D721Med (cell line): ENCODE measurements around the gene PRKN.

Experiments
- DNase-seq: peaks from one replicate; pipeline ENCODE4 v3.0.0; 2011; ENCODE audit warnings: low spot score; ENCODE audit not compliant: insufficient read length
- FAIRE-seq: peaks from 2 replicates; lab custom pipeline; 2011; peaks lifted over from hg19 to GRCh38; lab: Jason Lieb, UNC
- TF ChIP-seq, protein P1 (sequence below): IDR thresholded peaks from 2 replicates; pipeline ENCODE4 v1.5.1; 2012; ENCODE audit warnings: mild to moderate bottlenecking, control low read depth; ENCODE audit not compliant: insufficient read depth; ENCODE audit errors: missing control alignments

The PRKN gene

DNA sequence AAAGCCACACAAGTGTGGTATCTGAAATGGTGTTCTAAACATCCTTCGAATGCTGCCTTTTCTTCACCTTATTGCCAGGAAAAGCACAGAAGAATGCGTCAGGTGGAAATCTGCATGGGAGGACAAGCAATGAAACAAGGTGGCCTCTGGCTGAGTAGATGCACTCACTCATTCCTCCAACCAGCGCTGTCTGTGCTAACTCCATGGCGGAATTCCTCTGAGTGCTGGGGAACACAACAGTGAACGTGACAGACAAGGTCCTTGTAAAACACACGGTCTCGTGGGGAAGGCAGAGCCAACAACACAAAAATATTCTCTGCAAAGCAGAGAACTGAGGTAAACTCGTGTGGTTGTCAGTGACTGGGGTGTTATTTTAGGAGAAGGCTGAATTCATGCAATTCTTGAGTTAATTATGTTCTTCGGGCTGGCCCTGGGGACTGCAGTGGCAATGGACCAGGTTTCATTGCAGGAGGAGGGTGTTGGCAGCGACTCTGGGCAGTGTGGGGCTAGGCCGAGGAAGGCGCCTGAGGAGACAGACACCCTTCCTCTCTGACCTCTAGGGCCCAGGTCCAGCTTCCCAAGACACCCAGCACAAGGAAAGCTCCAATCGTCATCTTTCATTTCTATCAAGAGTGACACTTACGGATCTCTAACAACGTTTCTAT is 339.7 kb downstream of the PRKN start:
- DNase-seq (no peak), FAIRE-seq (no peak)
- TF ChIP-seq, protein P1, sequence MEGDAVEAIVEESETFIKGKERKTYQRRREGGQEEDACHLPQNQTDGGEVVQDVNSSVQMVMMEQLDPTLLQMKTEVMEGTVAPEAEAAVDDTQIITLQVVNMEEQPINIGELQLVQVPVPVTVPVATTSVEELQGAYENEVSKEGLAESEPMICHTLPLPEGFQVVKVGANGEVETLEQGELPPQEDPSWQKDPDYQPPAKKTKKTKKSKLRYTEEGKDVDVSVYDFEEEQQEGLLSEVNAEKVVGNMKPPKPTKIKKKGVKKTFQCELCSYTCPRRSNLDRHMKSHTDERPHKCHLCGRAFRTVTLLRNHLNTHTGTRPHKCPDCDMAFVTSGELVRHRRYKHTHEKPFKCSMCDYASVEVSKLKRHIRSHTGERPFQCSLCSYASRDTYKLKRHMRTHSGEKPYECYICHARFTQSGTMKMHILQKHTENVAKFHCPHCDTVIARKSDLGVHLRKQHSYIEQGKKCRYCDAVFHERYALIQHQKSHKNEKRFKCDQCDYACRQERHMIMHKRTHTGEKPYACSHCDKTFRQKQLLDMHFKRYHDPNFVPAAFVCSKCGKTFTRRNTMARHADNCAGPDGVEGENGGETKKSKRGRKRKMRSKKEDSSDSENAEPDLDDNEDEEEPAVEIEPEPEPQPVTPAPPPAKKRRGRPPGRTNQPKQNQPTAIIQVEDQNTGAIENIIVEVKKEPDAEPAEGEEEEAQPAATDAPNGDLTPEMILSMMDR, result no peak

DNA sequence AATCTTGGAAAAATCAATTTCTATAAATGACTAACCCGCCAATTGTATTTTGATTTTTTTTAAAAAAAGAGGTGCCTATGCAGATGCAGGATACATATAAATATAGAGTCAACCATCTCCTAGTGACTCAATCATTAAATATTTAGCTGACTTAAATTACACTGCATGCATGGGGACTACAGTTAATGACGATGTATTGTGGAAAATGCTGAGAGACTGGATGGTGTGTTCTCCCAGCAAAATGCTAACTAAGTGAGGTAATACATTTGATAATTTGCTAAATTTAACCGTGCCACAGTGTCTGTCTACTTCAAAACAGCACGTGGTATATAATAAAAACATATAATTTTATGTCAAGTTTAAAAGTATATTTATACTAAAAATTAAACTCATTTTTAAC is 341.6 kb downstream of the PRKN start:
- FAIRE-seq (no peak), DNase-seq (no peak)
- TF ChIP-seq, protein P1, result no peak

DNA sequence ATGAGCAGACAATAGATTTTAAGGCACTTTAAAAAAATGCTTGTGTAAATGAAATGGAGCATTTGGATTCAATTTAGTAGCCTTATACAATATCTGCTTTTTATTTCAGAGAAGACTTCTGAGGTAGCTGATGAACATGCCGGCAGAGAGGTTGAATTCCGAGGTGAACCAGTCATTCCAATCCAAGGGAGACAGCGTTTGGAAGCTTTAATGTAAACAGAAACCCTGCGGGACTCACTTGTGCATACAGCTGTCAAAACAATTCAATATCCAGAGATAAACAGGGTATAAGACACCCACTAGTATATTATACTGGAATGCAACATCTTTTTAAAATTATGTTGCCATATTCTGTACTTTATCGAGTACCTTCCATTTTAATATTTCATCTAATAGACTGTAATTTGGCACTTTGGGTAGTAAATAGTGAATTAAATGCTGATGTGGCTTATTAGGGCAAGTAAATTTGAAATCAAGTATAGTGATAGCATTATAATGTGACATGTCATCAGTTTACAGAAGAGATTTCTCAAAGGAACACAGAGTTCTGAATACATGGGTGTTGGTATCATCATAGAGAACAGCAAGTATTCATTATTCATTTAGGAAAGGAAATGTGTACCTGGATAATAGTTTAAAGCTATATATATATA is 347.7 kb downstream of the PRKN start:
- FAIRE-seq (no peak), DNase-seq (no peak)
- TF ChIP-seq, protein P1, result no peak

DNA sequence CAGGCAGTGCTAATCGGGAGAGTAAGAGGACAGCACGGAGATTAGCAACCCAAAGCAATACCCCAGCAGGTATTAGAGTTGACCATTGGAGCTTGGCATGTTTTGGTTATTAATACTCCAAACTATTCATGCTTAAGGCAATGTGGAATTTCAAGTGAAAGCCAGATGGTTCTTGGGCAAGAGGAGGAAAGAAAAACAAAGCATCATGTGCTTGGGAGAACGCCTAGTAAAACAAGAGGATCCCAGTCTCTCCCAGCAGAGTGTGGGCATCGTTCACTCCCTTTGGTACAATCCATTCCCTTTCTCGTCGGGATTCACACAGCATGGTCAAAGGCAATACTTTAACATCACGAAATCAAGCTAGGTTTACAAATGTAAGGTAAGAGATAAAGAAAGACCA is 349.8 kb downstream of the PRKN start:
- DNase-seq (no peak), FAIRE-seq (no peak)
- TF ChIP-seq, protein P1, result no peak

DNA sequence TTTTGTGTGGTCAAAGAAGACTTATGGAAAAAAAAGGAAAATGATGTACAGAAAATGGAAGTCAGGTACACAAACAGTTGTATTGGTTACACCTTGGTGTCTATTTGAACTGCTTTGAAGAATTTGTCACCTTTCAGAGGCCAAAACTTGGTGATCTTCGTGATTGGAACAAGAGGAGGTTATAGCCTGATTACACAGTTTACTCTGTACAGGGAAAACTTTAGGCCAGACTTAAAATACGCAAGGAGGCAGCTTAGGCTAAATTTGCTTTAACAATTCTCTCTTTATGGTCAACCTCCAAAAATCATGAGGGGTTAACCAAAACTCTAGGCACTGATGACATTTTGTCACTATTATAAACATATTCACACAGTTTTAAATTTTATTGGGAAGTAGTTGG is 353.7 kb downstream of the PRKN start:
- DNase-seq, result no peak

DNA sequence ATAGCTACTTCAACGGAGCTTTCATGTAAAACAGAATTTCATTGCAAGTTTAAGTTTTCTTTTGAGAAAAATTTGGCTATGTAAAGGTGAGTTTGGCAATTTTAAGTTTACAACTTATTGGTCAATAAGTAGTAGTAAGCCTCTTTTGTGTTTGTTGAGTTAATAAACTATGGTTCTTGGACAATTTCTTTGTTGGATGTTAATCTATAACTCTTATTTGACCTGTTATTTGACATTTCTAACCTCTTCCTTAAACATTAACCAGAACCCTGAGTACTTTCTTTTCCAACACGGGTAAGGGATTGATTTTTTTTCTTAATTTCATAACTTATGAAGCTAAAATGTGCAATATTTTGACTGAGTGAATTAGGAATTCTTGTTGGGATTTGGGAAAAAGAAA is 354.4 kb downstream of the PRKN start:
- DNase-seq (no peak), FAIRE-seq (no peak)
- TF ChIP-seq, protein P1, result no peak

More for the DNA sequence above, 353.7 kb downstream of the PRKN start:
- no peak for FAIRE-seq
- TF ChIP-seq, protein P1, result no peak

DNA sequence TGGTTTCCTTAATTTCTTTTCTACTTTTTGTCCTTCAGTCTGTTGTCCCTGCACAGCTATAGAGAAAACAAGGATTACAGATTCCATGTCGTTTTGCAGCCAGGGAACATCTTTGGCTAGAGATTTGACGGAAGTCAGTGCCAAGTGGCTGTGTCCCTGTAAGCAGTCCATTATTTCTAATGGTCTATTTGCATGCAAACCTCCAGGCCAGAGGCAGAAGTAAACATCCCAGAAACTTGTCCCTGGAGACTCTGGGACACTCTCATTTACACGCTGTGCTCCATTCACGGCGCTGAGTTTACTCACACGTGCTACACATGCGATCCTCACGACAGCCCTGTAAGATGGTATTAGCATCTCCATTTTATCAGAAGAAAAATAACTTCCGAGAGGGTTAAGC is 355.5 kb downstream of the PRKN start:
- FAIRE-seq, result no peak
- DNase-seq, result no peak
- TF ChIP-seq, protein P1, result no peak
